OCI-LY1 (cell line): Measurements from ENCODE around the gene COQ4.

Experiments
- H2AFZ ChIP-seq: fragments of 200-600 bp; sonication (generic), shearing (Covaris generic); 2 replicates; pipeline ENCODE4 v1.6.0; 2014; ENCODE audit warnings: antibody characterized with exemption, mild to moderate bottlenecking, low read length
- H3F3A ChIP-seq: fragments of 200-600 bp; sonication (generic), shearing (Covaris generic); 2 replicates; pipeline ENCODE4 v1.6.0; 2014; ENCODE audit warnings: mild to moderate bottlenecking, antibody characterized with exemption, low read length, moderate library complexity; ENCODE audit not compliant: insufficient read depth
- H3K27ac ChIP-seq: fragments of 200-600 bp; sonication (generic); 2 replicates; pipeline ENCODE4 v1.5.1; 2014; ENCODE audit warnings: low read length, mixed run types, mild to moderate bottlenecking, low read depth; ENCODE audit not compliant: poor library complexity, severe bottlenecking
- H3K27me3 ChIP-seq: fragments of 200-600 bp; sonication (generic); 2 replicates; pipeline ENCODE4 v1.6.0; 2014; ENCODE audit warnings: antibody characterized with exemption, mild to moderate bottlenecking, low read length, moderate library complexity; ENCODE audit not compliant: insufficient read depth
- H3K36me3 ChIP-seq: fragments of 200-600 bp; sonication (generic); 2 replicates; pipeline ENCODE4 v1.6.1; 2014; ENCODE audit warnings: mild to moderate bottlenecking, antibody characterized with exemption, low read length, moderate library complexity, mixed read lengths; ENCODE audit not compliant: insufficient read depth
- H3K4me1 ChIP-seq: fragments of 200-600 bp; sonication (generic); 2 replicates; pipeline ENCODE4 v1.5.1; 2014; ENCODE audit warnings: mild to moderate bottlenecking, low read length, moderate library complexity; ENCODE audit not compliant: insufficient read depth, severe bottlenecking
- H3K4me2 ChIP-seq: fragments of 200-600 bp; sonication (generic), shearing (Covaris generic); 2 replicates; pipeline ENCODE4 v1.6.1; 2014; ENCODE audit warnings: low read length
- H3K4me3 ChIP-seq: fragments of 200-600 bp; sonication (generic); 2 replicates; pipeline ENCODE4 v1.5.1; 2014; ENCODE audit warnings: low read length, low read depth, mild to moderate bottlenecking, mixed read lengths; ENCODE audit not compliant: poor library complexity, severe bottlenecking
- H3K79me2 ChIP-seq: fragments of 200-600 bp; shearing (Covaris generic); 2 replicates; pipeline ENCODE4 v1.6.1; 2016; ENCODE audit warnings: mixed run types, low read length, mixed read lengths; ENCODE audit not compliant: insufficient read depth
- H3K9ac ChIP-seq: fragments of 200-600 bp; sonication (generic), shearing (Covaris generic); 2 replicates; pipeline ENCODE4 v1.6.1; 2014; ENCODE audit warnings: mild to moderate bottlenecking, low read length, mixed read lengths
- H3K9me2 ChIP-seq: fragments of 200-600 bp; sonication (generic), shearing (Covaris generic); 2 replicates; pipeline ENCODE4 v1.6.1; 2014; ENCODE audit warnings: low read depth, mild to moderate bottlenecking, low read length, mixed read lengths
- H3K9me3 ChIP-seq: fragments of 200-600 bp; shearing (Covaris generic); 2 replicates; pipeline ENCODE4 v1.6.1; 2014; ENCODE audit warnings: low read length, mixed read lengths
- H4K20me1 ChIP-seq: fragments of 200-600 bp; sonication (generic), shearing (Covaris generic); 2 replicates; pipeline ENCODE4 v1.6.0; 2016; ENCODE audit warnings: mild to moderate bottlenecking, low read length; ENCODE audit not compliant: insufficient read depth
- CTCF ChIP-seq: fragments of 200-600 bp; sonication (generic), shearing (Covaris generic); IDR thresholded peaks from 2 replicates; pipeline ENCODE4 v1.5.1; 2017; ENCODE audit warnings: mild to moderate bottlenecking, antibody characterized with exemption, low read length, moderate library complexity, mixed read lengths
- EZH2 ChIP-seq: fragments of 200-600 bp; sonication (generic), shearing (Covaris generic); IDR thresholded peaks from 2 replicates; pipeline ENCODE4 v1.8.0; 2017; ENCODE audit warnings: borderline replicate concordance, mixed run types, mild to moderate bottlenecking, antibody characterized with exemption, low read length, moderate library complexity, mixed read lengths

COQ4 gene

DNA sequence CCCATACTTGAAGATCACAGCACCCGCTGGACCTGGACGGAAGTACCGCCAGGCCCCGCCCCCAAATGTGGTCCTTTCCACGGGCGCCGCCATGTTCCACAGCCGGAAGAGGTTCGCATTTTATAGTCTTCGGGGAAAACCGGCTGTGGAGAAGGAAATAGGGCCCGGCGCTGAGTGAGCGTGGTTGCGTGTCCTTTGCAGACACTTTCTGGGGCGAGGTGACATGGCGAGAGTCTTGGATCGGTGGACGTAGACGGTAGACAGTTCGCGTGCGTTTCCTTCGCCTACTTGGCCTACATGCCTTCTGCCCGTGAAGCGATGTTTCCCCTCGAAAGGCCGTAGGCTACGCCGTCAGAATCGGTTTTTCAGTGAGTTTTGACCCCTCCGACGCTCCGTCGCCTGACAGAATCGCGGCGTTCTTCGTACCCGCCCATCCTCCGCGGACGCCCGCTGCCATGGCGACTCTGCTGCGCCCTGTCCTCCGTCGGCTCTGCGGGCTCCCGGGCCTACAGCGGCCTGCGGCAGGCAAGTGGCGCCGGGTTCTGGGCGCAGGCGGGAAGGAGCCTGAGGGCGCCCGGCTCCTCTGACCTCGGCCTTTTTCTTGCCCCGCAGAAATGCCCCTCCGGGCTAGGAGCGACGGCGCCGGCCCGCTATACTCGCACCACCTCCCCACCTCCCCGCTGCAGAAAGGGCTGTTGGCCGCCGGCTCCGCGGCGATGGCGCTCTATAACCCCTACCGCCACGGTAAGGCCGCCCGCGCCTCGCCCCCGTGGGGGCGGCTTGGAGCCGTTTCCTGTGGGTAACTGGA lies at the start of gene COQ4, which contains the start of gene TRUB2:
COQ4 (plus strand) TSS at position 436 of the 808 bp plus-strand sequence; CDS start at position 456, 20 bp downstream.
TRUB2 (minus strand) TSS at position 44 of the 808 bp plus-strand sequence; CDS start at position 5, 39 bp downstream.
- H3K4me1 ChIP-seq: peaks cover 25% of the 10 kb centered on the region
- peak within 1 kb of the TSS; percentile 50 for H2AFZ ChIP-seq
- no peaks in the 10 kb centered on the region for H4K20me1 ChIP-seq
- no peaks in the 10 kb centered on the region for H3F3A ChIP-seq
- peak within 1 kb of the TSS; percentile 88 for H3K9ac ChIP-seq
- H3K36me3 ChIP-seq: peaks cover 33% of the 10 kb centered on the region; the same call in 1 of the 2 replicates
- peak within 1 kb of the TSS; percentile 89 for H3K4me3 ChIP-seq
- H3K4me2 ChIP-seq: peak within 1 kb of the TSS; percentile 98
- TF ChIP-seq CTCF: no peak
- no peak for TF ChIP-seq EZH2
- H3K27me3 ChIP-seq: no peaks in the 10 kb centered on the region
- no peaks in the 10 kb centered on the region for H3K9me2 ChIP-seq
- H3K9me3 ChIP-seq: no peaks in the 10 kb centered on the region
- H3K79me2 ChIP-seq: peaks cover 8% of the 10 kb centered on the region
- H3K27ac ChIP-seq: peak within 1 kb of the TSS; percentile 83

GRCh38 chr9:128274245-128274644 lies 48.4 kb upstream of the COQ4 start:
- Histone ChIP-seq H3K27ac (no peak overlapping the region), H3F3A (no peaks in the 10 kb centered on the region), H2AFZ (no peak overlapping the region), H3K4me1 (peaks cover 24% of the 10 kb centered on the region), H3K36me3 (peaks cover 13% of the 10 kb centered on the region; the same call in 1 of the 2 replicates), H3K9ac (peak overlapping the region; percentile 92; the same call in 1 of the 2 replicates), H3K27me3 (no peaks in the 10 kb centered on the region), H3K9me2 (no peaks in the 10 kb centered on the region), H3K4me3 (peak overlapping the region; percentile 70), H4K20me1 (no peaks in the 10 kb centered on the region), H3K79me2 (no peaks in the 10 kb centered on the region), H3K9me3 (no peaks in the 10 kb centered on the region), H3K4me2 (peak overlapping the region; percentile 96; the same call in 1 of the 2 replicates)
- TF ChIP-seq CTCF (no peak), EZH2 (no peak)

GRCh38 chr9:128275198-128276007 lies 47.2 kb upstream of the COQ4 start, which contains the start of gene GOLGA2:
GOLGA2 (minus strand) TSS chr9:128276007; CDS start chr9:128275976, 31 bp downstream.
- no peaks in the 10 kb centered on the region for H3K9me3 ChIP-seq
- no peak within 1 kb of the TSS for H3K27ac ChIP-seq
- no peaks in the 10 kb centered on the region for H3K79me2 ChIP-seq

More at GRCh38 chr9:128275198-128276007, 47.2 kb upstream of the COQ4 start, which contains the start of gene GOLGA2:
- Histone ChIP-seq H3K9ac (peak within 1 kb of the TSS; percentile 92), H3K27me3 (no peaks in the 10 kb centered on the region), H4K20me1 (no peaks in the 10 kb centered on the region), H3K4me2 (peak within 1 kb of the TSS; percentile 96), H3K4me1 (peaks cover 24% of the 10 kb centered on the region), H3F3A (no peaks in the 10 kb centered on the region), H3K36me3 (peaks cover 13% of the 10 kb centered on the region; the same call in 1 of the 2 replicates), H3K9me2 (no peaks in the 10 kb centered on the region), H3K4me3 (peak within 1 kb of the TSS; percentile 70), H2AFZ (no peak within 1 kb of the TSS)
- TF ChIP-seq CTCF (no peak), EZH2 (no peak)
